Gastrocnemius medialis (tissue), 4 donors: ENCODE results near the gene GRM1.

Experiments used
- POLR2A ChIP-seq, 2 donors: fragments of 450-650 bp; IDR thresholded peaks; one replicate each; pipeline ENCODE4 v1.6.1; 2017; ENCODE audit warnings: antibody characterized with exemption in 2 of 2, mild to moderate bottlenecking in 2 of 2, moderate library complexity in 2 of 2
- TF ChIP-seq, protein P1 (sequence below), 5 experiments: fragments of 450-650 bp in 3 of 5; fragments of 200-600 bp in 2 of 5; sonication (generic) in 2 of 5; IDR thresholded peaks in 4 of 5; conservative IDR thresholded peaks in 1 of 5; 1 replicate in 4 of 5; 2 replicates in 1 of 5; pipeline ENCODE4 v1.5.1; 2016 to 2019; ENCODE audit warnings: antibody characterized with exemption in 5 of 5, mild to moderate bottlenecking in 3 of 5, moderate library complexity in 3 of 5

DNA sequence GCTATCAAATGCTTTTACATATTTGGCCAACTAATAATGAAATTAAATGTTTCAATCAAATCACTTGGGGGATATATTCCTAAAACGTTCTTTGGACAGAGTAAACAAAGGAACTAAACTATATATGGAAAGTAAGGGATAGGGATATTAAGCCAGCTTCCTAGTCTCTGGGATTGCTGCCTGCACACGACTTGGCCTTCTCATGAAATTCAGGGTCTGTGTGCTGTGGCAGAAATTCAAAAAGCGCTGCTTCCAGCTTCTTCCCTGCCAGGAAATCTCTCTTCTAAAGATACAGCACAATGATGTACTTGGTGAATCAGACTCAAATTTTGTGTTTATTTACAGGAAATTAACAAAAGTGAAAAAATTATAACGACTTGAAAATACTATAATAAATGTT lies 308.5 kb downstream of the GRM1 start:
- TF ChIP-seq, protein P1, sequence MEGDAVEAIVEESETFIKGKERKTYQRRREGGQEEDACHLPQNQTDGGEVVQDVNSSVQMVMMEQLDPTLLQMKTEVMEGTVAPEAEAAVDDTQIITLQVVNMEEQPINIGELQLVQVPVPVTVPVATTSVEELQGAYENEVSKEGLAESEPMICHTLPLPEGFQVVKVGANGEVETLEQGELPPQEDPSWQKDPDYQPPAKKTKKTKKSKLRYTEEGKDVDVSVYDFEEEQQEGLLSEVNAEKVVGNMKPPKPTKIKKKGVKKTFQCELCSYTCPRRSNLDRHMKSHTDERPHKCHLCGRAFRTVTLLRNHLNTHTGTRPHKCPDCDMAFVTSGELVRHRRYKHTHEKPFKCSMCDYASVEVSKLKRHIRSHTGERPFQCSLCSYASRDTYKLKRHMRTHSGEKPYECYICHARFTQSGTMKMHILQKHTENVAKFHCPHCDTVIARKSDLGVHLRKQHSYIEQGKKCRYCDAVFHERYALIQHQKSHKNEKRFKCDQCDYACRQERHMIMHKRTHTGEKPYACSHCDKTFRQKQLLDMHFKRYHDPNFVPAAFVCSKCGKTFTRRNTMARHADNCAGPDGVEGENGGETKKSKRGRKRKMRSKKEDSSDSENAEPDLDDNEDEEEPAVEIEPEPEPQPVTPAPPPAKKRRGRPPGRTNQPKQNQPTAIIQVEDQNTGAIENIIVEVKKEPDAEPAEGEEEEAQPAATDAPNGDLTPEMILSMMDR (IDR thresholded peaks at IDR 0.05 in 4 of 5, conservative IDR thresholded peaks at IDR 0.05 in 1 of 5) = no peak
- no peak for TF ChIP-seq POLR2A (IDR thresholded peaks at IDR 0.05)
